GM18868 (cell line): ENCODE measurements around the gene FADS1.

Source experiments
- ATAC-seq: cut with Tn5 transposase; IDR thresholded peaks from one replicate; pipeline ENCODE4 v1.9.1; 2021; ENCODE audit warnings: mild to moderate bottlenecking, moderate library complexity; ENCODE audit not compliant: unreplicated experiment

FADS1 gene

GRCh38 chr11:61846362-61847020 lies 29.7 kb upstream of the FADS1 start:
- ATAC-seq: no peak

- no peak for ATAC-seq
Observed at GRCh38 chr11:61844909-61845565, 28.2 kb upstream of the FADS1 start.

- ATAC-seq: no peak
Observed at GRCh38 chr11:61842528-61842820, 25.7 kb upstream of the FADS1 start.

- no peak for ATAC-seq
Observed at GRCh38 chr11:61841636-61842527, 25.1 kb upstream of the FADS1 start.

- ATAC-seq: no peak
Observed at GRCh38 chr11:61840371-61840770, 23.6 kb upstream of the FADS1 start.

- ATAC-seq: no peak
Observed at GRCh38 chr11:61839742-61840141, 22.9 kb upstream of the FADS1 start.

- ATAC-seq: no peak
Observed at GRCh38 chr11:61838921-61839320, 22.1 kb upstream of the FADS1 start.

GRCh38 chr11:61838501-61838900 lies 21.7 kb upstream of the FADS1 start:
- no peak for ATAC-seq

- ATAC-seq: no peak
Observed at GRCh38 chr11:61837411-61838005, 20.7 kb upstream of the FADS1 start.

GRCh38 chr11:61836193-61836592 lies 19.4 kb upstream of the FADS1 start:
- no peak for ATAC-seq

- peak; percentile 93 for ATAC-seq
Observed at GRCh38 chr11:61834278-61835048, 17.7 kb upstream of the FADS1 start.

- ATAC-seq: no peak
Observed at GRCh38 chr11:61833926-61834277, 17.1 kb upstream of the FADS1 start.

GRCh38 chr11:61833471-61833870 lies 16.7 kb upstream of the FADS1 start:
- ATAC-seq: no peak

GRCh38 chr11:61832754-61833153 lies 16.0 kb upstream of the FADS1 start:
- no peak for ATAC-seq

- ATAC-seq: no peak
Observed at GRCh38 chr11:61832207-61832606, 15.4 kb upstream of the FADS1 start.

- no peak for ATAC-seq
Observed at GRCh38 chr11:61830237-61831105, 13.7 kb upstream of the FADS1 start.

- no peak for ATAC-seq
Observed at GRCh38 chr11:61829806-61830205, 13.0 kb upstream of the FADS1 start.

GRCh38 chr11:61828629-61829407 lies 12.0 kb upstream of the FADS1 start:
- ATAC-seq: peak; percentile 29

GRCh38 chr11:61828379-61828628 lies 11.5 kb upstream of the FADS1 start:
- ATAC-seq: no peak
